ENCODE results near the gene PIGW.
A peak's percentile ranks its signal among the peaks of the same experiment; 100 is the strongest.
"Not testable (repeated sequence)": the region's sequence is repeated elsewhere in the genome, so short reads cannot be mapped to it uniquely, and the experiment has no call there.

Gene PIGW

GRCh38 chr17:36508439-36508838, 26.3 kb upstream of the PIGW start:
- not testable (repeated sequence) for DNase-seq (ENCODE audit: low read depth in 2 of 2)

- DNase-seq (ENCODE audit: low read depth in 2 of 2), result no peak
These were observed 25.4 kb upstream of the PIGW start for GRCh38 chr17:36509272-36509985.

GRCh38 chr17:36510636-36511035, 24.2 kb upstream of the PIGW start:
- no peak for DNase-seq (ENCODE audit: low read depth in 2 of 2)

- no peak for DNase-seq (ENCODE audit: low read depth in 2 of 2)
These were observed 23.6 kb upstream of the PIGW start for GRCh38 chr17:36511216-36511615.

- no peak for DNase-seq (ENCODE audit: low read depth in 2 of 2)
These were observed 22.1 kb upstream of the PIGW start for GRCh38 chr17:36512641-36513040.

GRCh38 chr17:36514856-36515255, 19.9 kb upstream of the PIGW start:
- no peak for DNase-seq (ENCODE audit: low read depth in 2 of 2)

DNA sequence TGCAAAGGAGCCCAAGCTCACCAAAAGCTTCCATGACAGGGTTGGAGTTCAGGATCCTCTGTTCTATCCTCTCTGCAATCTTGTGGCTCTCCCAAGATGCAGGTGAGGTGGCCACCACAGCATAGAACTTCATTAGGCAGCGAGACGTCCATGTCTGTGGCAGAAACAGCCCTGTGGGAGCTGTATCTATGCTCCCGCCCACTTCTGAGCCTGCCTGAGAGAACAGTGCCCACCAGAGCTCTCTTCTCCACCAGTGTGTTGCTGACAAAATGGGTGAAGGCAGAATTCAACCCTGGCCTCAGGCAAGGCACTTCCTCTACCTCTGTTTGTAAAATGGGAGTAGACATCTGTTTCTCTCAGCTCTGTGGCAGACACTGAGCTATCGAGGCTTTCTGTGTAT, 18.9 kb upstream of the PIGW start:
- no peak for DNase-seq (ENCODE audit: low read depth in 2 of 2)

GRCh38 chr17:36523113-36523512, 11.7 kb upstream of the PIGW start:
- DNase-seq (ENCODE audit: low read depth in 2 of 2), result no peak

DNA sequence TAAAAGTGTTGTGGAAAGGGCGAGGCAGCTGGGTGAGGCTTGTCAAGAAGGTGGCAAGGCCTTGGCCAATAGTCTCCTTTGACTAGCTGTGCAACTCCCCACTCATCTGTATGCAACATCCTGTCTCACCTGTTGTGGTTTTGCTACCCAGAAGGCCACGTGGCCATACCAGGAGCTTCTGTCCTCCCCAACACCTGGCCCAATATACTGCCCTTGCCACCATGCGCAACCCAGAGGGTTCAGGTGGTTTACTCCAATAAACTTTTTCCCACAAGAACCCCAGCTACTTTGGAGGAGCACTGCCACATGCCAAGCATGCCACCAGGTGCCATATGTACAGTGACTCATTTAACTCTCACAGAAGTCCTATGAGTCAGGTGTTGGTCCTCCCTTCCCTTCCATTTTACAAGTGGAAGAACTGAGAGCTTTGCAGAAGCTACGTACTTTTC, 10.3 kb upstream of the PIGW start:
- no peak for DNase-seq (ENCODE audit: low read depth in 2 of 2)

GRCh38 chr17:36525113-36525512, 9.7 kb upstream of the PIGW start:
- no peak for DNase-seq (ENCODE audit: low read depth in 2 of 2)

DNA sequence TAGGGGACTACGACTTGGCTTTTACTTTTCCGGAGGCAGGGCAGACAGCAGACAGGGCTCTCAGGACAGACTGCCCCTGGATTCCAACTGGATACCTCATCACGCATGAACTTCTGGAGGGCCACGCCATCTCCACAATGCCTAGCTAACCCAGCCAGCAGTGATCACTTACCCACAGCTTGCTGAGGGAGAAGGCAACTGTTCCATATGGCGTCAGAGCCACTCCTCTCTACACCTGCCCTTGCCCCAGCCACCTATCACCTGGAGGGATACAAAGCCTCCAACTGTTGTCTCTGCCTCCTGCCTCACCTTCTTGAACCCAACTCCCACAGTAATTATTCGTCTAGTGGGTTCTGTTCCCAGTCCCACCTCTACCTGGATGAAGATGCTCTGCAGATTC, 8.9 kb upstream of the PIGW start:
- DNase-seq (ENCODE audit: low read depth in 2 of 2), result no peak

DNA sequence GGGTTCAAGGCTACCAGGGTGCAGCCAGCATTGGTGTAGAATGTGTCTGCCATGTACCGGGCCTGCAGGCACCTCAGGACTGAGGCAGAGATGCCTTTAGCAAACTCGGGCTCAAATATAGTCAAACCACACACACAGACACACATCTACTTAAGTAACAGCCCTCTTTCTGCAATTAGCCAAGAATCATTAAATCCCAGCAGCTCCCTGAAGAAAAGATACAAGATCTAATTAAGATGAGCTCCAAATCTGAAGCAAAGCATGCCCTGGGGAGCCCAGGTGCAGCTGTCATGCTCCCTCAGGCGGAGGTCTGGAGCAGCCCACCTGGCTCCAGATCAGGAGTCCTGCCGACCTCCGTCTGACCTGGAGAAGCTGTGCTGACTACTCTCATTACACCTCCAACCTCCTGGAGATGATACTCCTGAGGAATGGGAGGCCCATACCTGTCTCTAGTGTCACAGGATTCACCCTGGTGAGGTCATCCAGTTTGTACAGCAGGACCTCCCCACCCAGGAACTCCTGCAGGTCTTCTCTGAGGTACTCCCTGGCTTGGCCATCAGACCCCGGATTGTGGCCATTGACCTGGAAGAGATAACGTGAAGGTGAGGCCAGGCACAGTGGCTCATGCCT, 7.1 kb upstream of the PIGW start:
- DNase-seq (ENCODE audit: low read depth in 2 of 2), result no peak

DNA sequence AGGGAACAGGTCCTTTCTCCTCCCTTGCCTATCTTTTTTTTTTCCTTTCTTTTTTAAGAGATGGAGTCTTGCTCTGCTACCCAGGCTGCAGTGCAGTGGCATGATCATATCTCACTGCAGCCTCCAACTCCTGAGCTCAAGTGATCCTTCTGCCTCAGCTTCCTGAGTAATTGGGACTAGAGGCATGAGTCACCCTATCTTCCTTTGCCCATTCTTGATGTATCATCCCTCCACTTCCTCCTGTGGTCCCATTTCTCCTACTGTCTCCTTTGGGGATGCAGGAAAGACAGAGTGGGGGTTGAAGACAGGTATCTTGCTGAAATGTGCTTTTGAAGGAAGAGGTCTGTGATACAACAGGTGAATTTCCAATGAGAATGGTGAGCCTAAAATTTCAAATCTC, 5.7 kb upstream of the PIGW start:
- DNase-seq (ENCODE audit: low read depth in 2 of 2), result no peak

- DNase-seq (ENCODE audit: low read depth in 2 of 2), result no peak
These were observed 2.3 kb upstream of the PIGW start for GRCh38 chr17:36532435-36532975.

- peak; percentile 18 to 28 for DNase-seq (ENCODE audit: low read depth in 2 of 2)
These were observed 600 bp upstream of the PIGW start for GRCh38 chr17:36533935-36534839.

DNA sequence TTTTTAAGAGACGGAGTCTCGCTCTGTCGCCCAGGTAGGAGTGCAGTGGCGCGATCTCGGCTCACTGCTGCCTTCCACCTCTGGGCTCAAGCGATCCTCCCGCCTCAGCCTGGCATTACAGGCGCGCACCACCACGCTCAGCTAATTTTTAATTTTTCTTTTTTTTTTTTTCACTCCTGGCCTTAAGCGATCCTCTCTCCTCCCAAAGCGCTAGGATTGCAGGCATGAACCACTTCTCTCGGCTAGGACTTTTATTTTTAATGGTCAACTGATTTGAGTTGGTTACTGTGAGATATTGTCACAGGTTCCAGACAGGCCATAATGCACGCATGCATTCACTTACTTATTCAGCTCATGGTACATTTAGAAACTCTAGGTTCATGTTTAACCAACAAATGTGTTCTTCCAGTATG, 888 bp downstream of the PIGW start:
- no peak for DNase-seq (ENCODE audit: low read depth in 2 of 2)

DNA sequence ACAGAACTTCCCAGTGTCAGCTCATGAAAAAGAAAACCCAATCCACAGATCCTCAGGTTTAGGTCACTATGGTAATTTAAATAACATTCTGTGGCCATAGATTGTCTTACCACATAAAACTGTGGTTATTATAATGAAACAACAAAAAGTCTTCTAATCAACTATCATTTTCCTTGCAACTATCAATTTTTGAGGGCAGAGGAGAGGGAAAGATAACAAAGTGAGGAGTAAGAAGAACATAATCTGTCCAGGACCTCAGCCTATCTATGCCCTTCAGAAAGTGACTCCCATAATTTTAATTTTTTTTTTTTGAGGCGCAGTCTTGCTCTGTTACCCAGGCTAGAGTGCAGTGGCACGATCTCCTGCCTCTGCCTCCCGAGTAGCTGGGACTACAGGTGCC, 5.9 kb downstream of the PIGW start:
- DNase-seq (ENCODE audit: low read depth in 2 of 2), result no peak

DNA sequence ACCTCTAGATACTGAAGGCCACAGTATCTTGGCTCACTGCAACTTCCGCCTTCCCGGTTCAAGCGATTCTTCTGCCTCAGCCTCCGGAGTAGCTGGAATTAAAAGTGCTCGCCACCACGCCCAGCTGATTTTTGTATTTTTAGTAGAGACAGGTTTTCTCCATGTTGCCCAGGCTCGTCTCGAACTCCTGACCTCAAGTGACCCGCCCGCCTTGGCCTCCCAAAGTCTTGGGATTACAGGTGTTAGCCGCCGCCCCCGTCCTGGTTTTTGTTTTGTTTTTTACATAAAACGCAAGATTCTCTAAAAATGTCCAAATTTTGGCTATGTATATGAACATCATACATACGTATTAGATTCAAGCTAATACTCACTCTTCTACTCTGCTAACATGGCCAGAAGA, 8.0 kb downstream of the PIGW start:
- DNase-seq (ENCODE audit: low read depth in 2 of 2), result no peak

DNA sequence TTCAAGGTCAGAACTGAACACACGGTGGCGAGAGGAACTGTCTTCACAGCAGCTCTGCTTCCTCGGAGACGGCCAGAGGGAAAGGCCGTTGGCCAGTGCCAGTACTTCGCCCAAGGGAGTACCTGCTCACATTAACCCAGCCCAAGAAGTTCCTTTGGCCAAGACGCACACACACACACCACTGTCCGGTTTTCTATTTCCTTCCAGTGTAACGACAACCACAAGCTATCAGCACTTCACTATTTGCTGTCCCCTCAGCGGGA, 9.2 kb downstream of the PIGW start:
- no peak for DNase-seq (ENCODE audit: low read depth in 2 of 2)

GRCh38 chr17:36544307-36545076, 9.7 kb downstream of the PIGW start, which contains the start of gene GGNBP2:
GGNBP2 (plus strand) TSS chr17:36544919; CDS start chr17:36545725, 806 bp downstream.
- DNase-seq (ENCODE audit: low read depth in 2 of 2), result peak; percentile 76

GRCh38 chr17:36545077-36545464, 10.3 kb downstream of the PIGW start:
- DNase-seq (ENCODE audit: low read depth in 2 of 2), result peak in 1 of 2 donors; percentile 49

Data from activated CD8-positive, alpha-beta memory T cell treated with anti-CD3 and anti-CD28 coated beads for 4 hours (primary cell).